ENCODE measurements around the gene PEAK1.

DNA sequence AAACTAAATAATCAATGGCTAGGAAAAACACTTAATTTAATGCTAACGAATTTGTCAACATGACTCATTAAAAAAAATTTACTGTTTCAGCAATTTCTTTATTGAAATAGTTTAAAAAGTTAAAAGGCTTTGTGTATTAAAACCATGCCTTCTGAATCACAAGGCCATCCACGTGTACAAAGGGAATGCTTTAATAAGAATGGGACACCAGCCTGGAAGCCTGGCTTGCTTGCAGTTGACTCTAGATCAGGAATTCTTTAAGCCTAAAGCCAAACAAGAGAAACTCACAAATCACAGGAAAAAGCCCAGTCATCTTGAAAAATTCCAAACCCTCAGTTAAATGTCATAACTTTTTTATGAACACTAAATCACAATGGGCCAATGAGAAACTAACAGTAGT lies 137.6 kb downstream of the PEAK1 start:
- TF ChIP-seq, protein P1, sequence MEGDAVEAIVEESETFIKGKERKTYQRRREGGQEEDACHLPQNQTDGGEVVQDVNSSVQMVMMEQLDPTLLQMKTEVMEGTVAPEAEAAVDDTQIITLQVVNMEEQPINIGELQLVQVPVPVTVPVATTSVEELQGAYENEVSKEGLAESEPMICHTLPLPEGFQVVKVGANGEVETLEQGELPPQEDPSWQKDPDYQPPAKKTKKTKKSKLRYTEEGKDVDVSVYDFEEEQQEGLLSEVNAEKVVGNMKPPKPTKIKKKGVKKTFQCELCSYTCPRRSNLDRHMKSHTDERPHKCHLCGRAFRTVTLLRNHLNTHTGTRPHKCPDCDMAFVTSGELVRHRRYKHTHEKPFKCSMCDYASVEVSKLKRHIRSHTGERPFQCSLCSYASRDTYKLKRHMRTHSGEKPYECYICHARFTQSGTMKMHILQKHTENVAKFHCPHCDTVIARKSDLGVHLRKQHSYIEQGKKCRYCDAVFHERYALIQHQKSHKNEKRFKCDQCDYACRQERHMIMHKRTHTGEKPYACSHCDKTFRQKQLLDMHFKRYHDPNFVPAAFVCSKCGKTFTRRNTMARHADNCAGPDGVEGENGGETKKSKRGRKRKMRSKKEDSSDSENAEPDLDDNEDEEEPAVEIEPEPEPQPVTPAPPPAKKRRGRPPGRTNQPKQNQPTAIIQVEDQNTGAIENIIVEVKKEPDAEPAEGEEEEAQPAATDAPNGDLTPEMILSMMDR (conservative IDR thresholded peaks at IDR 0.05; ENCODE audit: low read depth, low read length): no peak
- no peak for TF ChIP-seq EZH2 (IDR thresholded peaks at IDR 0.05; ENCODE audit: low read length, unreplicated experiment)

Measured in PC-3 (cell line).